ENCODE results near the gene ZMYND10. TPM values are rescaled to one million over a fixed set of nuclear protein-coding genes. Genes with fewer than 3 reads are reported as not detected.

Gene ZMYND10
- total RNA-seq, 1 experiment from 2014 or later: 0.67 TPM

DNA sequence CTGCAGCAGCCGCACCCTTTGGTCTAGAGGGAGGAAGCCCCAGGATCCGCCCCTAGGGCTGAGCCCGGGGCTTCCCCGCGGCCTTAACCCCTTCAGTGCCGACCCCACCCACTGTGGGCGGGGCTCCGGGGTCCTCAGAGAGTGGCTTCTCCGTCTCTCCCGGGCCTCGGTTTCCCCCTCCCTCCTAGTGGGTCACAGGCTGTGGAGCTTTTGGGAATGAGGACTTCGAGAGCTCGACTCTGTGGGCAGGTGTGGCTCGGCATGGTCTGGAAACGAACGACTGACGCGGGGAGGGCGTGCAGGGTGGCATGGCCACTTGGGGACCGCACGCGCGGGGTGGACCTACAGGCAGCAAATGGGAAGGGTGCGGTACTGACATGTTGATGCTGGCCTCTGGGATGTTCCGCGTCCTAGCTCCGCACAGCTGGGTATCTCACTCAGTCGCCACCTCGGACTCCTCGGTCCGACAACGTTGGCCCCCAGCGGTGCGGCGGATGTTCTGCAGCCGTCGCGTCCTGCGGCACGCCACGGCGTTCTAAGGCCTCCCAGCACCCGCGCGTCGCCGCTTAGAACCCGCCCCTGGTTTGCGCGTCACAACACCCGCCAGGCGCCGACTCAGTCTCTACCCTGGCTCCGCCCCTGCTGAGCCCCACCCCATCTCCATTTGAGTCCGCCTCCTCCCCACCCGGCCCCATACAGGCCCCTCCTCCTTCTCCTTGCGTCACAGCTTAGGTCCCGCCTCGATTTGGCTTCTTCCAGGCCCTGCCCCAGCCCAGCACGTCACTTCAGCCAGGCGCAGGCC lies 46.5 kb downstream of the ZMYND10 start, which contains the start of the genes HYAL3 and NAA80:
Gene HYAL3 (minus strand): TSS at position 570 of the 802 bp plus-strand sequence. CDS start 3,803 bp downstream, outside the sequence.
Gene NAA80 (minus strand): TSS at position 570 of the 802 bp plus-strand sequence. CDS start 1,942 bp downstream, outside the sequence.
- POLR2A ChIA-PET (ENCODE audit: low non-redundant PET): interaction anchor here (0.9 kb wide), 1 partner anchor 30 kb away, joined by 5 read pairs; no protein-coding TSS in a partner anchor
- no peaks in the 10 kb centered on the region for H3K36me3 ChIP-seq (ENCODE audit: insufficient read depth, low read length, poor library complexity, severe bottlenecking)
- peak within 1 kb of the TSS; percentile 82 for H3K27ac ChIP-seq (ENCODE audit: low read depth, low read length, poor library complexity, severe bottlenecking)
- BruUV-seq (replicated peaks): no TSS peak
- no peaks in the 10 kb centered on the region for H3K27me3 ChIP-seq (replicated peaks; ENCODE audit: insufficient read depth, low read depth, low read length, poor library complexity)
- TF ChIP-seq EZH2 (IDR thresholded peaks at IDR 0.05; ENCODE audit: borderline replicate concordance, low read depth, low read length, poor library complexity, severe bottlenecking): no peak
- TF ChIP-seq, protein P1, sequence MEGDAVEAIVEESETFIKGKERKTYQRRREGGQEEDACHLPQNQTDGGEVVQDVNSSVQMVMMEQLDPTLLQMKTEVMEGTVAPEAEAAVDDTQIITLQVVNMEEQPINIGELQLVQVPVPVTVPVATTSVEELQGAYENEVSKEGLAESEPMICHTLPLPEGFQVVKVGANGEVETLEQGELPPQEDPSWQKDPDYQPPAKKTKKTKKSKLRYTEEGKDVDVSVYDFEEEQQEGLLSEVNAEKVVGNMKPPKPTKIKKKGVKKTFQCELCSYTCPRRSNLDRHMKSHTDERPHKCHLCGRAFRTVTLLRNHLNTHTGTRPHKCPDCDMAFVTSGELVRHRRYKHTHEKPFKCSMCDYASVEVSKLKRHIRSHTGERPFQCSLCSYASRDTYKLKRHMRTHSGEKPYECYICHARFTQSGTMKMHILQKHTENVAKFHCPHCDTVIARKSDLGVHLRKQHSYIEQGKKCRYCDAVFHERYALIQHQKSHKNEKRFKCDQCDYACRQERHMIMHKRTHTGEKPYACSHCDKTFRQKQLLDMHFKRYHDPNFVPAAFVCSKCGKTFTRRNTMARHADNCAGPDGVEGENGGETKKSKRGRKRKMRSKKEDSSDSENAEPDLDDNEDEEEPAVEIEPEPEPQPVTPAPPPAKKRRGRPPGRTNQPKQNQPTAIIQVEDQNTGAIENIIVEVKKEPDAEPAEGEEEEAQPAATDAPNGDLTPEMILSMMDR (conservative IDR thresholded peaks at IDR 0.05; ENCODE audit: low read depth, low read length): 0 out of 2 replicates have a peak, but pooled peaks have one; percentile 21
- intact Hi-C loops (cut with micrococcal nuclease; ENCODE audit: unreplicated experiment): no loop called here
- peaks cover 5% of the 10 kb centered on the region for H3K4me1 ChIP-seq (ENCODE audit: insufficient read depth, low read length, poor library complexity, severe bottlenecking)
- DNase-seq (ENCODE audit: low spot score): peak; percentile 95
- CTCF ChIA-PET: interaction anchor here (0.9 kb wide), 1 partner anchor 17 kb away, joined by 14 read pairs; no protein-coding TSS in a partner anchor
- no peaks in the 10 kb centered on the region for H3K9me3 ChIP-seq (ENCODE audit: low read depth, low read length, poor library complexity, severe bottlenecking)
- peak within 1 kb of the TSS; percentile 68 for H3K4me3 ChIP-seq (ENCODE audit: low read depth, low read length, poor library complexity, severe bottlenecking)

DNA sequence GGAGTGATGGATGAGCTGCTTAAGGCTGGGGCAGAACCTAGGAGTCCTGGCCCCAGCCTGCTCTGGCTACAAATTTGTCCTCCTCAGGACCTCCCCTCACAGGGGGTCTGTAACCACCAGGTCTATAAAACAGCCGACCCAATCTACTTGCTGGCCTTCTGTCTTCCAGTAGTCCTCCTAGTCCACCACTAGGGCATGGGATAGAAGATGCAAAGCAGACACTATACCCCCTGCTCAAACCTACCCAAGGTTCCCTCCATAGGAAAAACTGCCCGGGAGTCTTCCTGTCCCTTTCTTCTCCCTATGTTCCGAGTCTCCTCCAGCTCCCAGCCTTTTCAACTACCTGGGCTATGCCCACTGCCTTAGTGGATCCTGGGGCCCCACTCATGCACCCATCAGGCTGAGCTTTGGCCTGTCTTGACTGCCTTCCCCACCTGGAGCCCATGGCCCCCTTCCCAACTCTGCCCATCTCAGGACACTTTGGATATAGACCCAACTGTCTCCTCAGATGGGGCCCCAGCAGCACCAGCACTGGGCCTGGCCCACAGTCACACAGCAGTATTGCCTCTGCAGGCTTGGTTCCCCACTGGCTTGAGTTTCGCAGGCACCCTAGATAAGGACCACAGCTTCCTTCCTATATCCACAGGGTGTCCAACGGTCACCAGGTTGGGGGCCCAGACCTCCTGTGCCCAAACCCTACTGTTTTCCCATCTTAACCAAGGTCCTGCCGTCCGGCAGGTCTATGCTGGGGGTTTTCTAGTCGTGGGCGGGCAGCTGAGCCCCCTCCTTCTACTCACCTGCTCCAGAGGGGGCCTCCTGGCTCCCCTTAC lies 47.4 kb downstream of the ZMYND10 start:
- no TSS peak for BruUV-seq (replicated peaks)
- Histone ChIP-seq H3K4me1 (ENCODE audit: insufficient read depth, low read length, poor library complexity, severe bottlenecking) (peaks cover 5% of the 10 kb centered on the region), H3K36me3 (ENCODE audit: insufficient read depth, low read length, poor library complexity, severe bottlenecking) (no peaks in the 10 kb centered on the region), H3K27ac (ENCODE audit: low read depth, low read length, poor library complexity, severe bottlenecking) (peak overlapping the region; percentile 82), H3K4me3 (ENCODE audit: low read depth, low read length, poor library complexity, severe bottlenecking) (peak overlapping the region; percentile 68), H3K27me3 (replicated peaks; ENCODE audit: insufficient read depth, low read depth, low read length, poor library complexity) (no peaks in the 10 kb centered on the region), H3K9me3 (ENCODE audit: low read depth, low read length, poor library complexity, severe bottlenecking) (no peaks in the 10 kb centered on the region)
- intact Hi-C loops (cut with micrococcal nuclease; ENCODE audit: unreplicated experiment): no loop called here
- TF ChIP-seq EZH2 (IDR thresholded peaks at IDR 0.05; ENCODE audit: borderline replicate concordance, low read depth, low read length, poor library complexity, severe bottlenecking): no peak
- TF ChIP-seq, protein P1 (conservative IDR thresholded peaks at IDR 0.05; ENCODE audit: low read depth, low read length): no peak
- CTCF ChIA-PET: no interaction called here
- DNase-seq (ENCODE audit: low spot score): no peak
- POLR2A ChIA-PET (ENCODE audit: low non-redundant PET): no interaction called here

DNA sequence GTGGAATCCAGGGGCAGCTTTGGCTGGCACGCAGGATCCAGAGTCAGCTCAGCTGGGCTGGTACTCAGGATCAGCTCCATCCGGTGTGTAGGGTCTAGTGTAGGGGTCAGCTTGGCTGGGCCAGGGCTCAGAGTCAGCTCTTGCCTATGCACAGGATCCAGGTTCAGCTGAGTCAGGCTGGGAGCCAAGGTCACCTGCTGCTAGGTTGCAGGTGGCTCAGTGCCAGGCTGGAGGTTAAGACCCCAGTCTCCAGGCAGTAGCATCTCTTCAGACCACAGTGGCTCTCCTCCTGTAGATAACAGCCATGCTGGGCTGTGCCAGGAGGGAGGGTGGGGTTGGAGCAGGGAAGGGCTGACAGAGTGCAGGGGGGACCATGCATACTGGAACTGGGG lies 48.2 kb downstream of the ZMYND10 start:
- DNase-seq (ENCODE audit: low spot score): no peak
- Histone ChIP-seq H3K27ac (ENCODE audit: low read depth, low read length, poor library complexity, severe bottlenecking) (no peak overlapping the region), H3K4me3 (ENCODE audit: low read depth, low read length, poor library complexity, severe bottlenecking) (no peak overlapping the region), H3K4me1 (ENCODE audit: insufficient read depth, low read length, poor library complexity, severe bottlenecking) (peaks cover 5% of the 10 kb centered on the region), H3K36me3 (ENCODE audit: insufficient read depth, low read length, poor library complexity, severe bottlenecking) (no peaks in the 10 kb centered on the region), H3K27me3 (replicated peaks; ENCODE audit: insufficient read depth, low read depth, low read length, poor library complexity) (no peaks in the 10 kb centered on the region), H3K9me3 (ENCODE audit: low read depth, low read length, poor library complexity, severe bottlenecking) (no peaks in the 10 kb centered on the region)
- ChIA-PET CTCF (no interaction called here), POLR2A (ENCODE audit: low non-redundant PET) (no interaction called here)
- BruUV-seq (replicated peaks): no TSS peak
- intact Hi-C loops (cut with micrococcal nuclease; ENCODE audit: unreplicated experiment): no loop called here
- TF ChIP-seq, protein P1 (conservative IDR thresholded peaks at IDR 0.05; ENCODE audit: low read depth, low read length): no peak
- TF ChIP-seq EZH2 (IDR thresholded peaks at IDR 0.05; ENCODE audit: borderline replicate concordance, low read depth, low read length, poor library complexity, severe bottlenecking): no peak

Data from A673 (cell line).